Body of pancreas (tissue), 4 donors: ENCODE data around the gene MLLT6.

Experiments
- CTCF ChIP-seq, 7 experiments: fragments of 450-650 bp in 4 of 7; fragments of 200-600 bp in 3 of 7; sonication (generic) in 3 of 7; IDR thresholded peaks; one replicate each; pipeline ENCODE4 v1.5.1; 2016 to 2019; ENCODE audit warnings: antibody characterized with exemption in 7 of 7
- POLR2A ChIP-seq, 3 donors: fragments of 450-650 bp; IDR thresholded peaks; one replicate each; pipeline ENCODE4 v1.6.1; 2016; ENCODE audit warnings: antibody characterized with exemption in 3 of 3, mild to moderate bottlenecking in 2 of 3

GRCh38 chr17:38742411-38743308 is 37.6 kb downstream of the MLLT6 start:
- TF ChIP-seq CTCF (IDR thresholded peaks at IDR 0.05) (no peak), POLR2A (IDR thresholded peaks at IDR 0.05) (no peak)
